NT2/D1 (cell line): Measurements from ENCODE around the gene PDCD5.
"Not testable (repeated sequence)": the region's sequence is repeated elsewhere in the genome, so short reads cannot be mapped to it uniquely, and the experiment has no call there.

Experiments
- SUZ12 ChIP-seq: IDR thresholded peaks from 2 replicates; pipeline ENCODE4 v1.6.1; 2011; ENCODE audit not compliant: insufficient read length, insufficient read depth; ENCODE audit errors: extremely low read depth
- YY1 ChIP-seq: IDR thresholded peaks from 2 replicates; pipeline ENCODE4 v1.6.1; 2011; ENCODE audit not compliant: insufficient read length, insufficient read depth
- ZNF274 ChIP-seq: IDR thresholded peaks from 2 replicates; pipeline ENCODE4 v1.6.1; 2011; ENCODE audit warnings: mild to moderate bottlenecking, low read depth, low read length

DNA sequence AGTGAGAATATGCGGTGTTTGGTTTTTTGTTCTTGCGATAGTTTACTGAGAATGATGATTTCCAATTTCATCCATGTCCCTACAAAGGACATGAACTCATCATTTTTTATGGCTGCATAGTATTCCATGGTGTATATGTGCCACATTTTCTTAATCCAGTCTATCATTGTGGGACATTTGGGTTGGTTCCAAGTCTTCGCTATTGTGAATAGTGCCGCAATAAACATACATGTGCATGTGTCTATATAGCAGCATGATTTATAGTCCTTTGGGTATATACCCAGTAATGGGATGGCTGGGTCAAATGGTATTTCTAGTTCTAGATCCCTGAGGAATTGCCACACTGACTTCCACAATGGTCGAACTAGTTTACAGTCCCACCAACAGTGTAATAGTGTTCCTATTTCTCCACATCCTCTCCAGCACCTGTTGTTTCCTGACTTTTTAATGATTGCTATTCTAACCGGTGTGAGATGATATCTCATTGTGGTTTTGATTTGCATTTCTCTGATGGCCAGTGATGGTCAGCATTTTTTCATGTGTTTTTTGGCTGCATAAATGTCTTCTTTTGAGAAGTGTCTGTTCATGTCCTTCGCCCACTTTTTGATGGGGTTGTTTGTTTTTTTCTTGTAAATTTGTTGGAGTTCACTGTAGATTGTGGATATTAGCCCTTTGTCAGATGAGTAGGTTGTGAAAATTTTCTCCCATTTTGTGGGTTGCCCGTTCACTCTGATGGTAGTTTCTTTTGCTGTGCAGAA is 6.9 kb downstream of the PDCD5 start:
- TF ChIP-seq YY1, SUZ12, ZNF274: not testable (repeated sequence)
